Hepatocyte (in vitro differentiated cells): Measurements from ENCODE around the gene EGLN1. TPM values are rescaled to one million over a fixed set of nuclear protein-coding genes. Genes with fewer than 3 reads are reported as not detected.
A peak's percentile ranks its signal among the peaks of the same experiment; 100 is the strongest.

ENCODE experiments used
- DNase-seq: peaks from one replicate; pipeline ENCODE4 v3.0.0-alpha.2; 2016; ENCODE audit warnings: low spot score
- H2AFZ ChIP-seq: fragments of 200-600 bp; sonication (generic); 2 replicates; pipeline ENCODE4 v1.6.0; 2016; ENCODE audit warnings: antibody characterized with exemption, mild to moderate bottlenecking
- H3K27ac ChIP-seq: fragments of 200-600 bp; sonication (generic); 2 replicates; pipeline ENCODE4 v1.5.1; 2016; ENCODE audit warnings: mild to moderate bottlenecking
- H3K27me3 ChIP-seq: fragments of 200-600 bp; sonication (generic); 2 replicates; pipeline ENCODE4 v1.6.1; 2016
- H3K36me3 ChIP-seq: fragments of 200-600 bp; sonication (generic); replicated peaks from 2 replicates; pipeline ENCODE4 v1.5.1; 2016; ENCODE audit warnings: low read depth; ENCODE audit not compliant: insufficient read depth
- H3K4me1 ChIP-seq: fragments of 200-600 bp; sonication (generic); 2 replicates; pipeline ENCODE4 v1.5.1; 2016; ENCODE audit warnings: mild to moderate bottlenecking, moderate library complexity; ENCODE audit not compliant: insufficient read depth
- H3K4me2 ChIP-seq: fragments of 200-600 bp; sonication (generic); 2 replicates; pipeline ENCODE4 v1.6.0; 2016
- H3K4me3 ChIP-seq: fragments of 200-600 bp; sonication (generic); 2 replicates; pipeline ENCODE4 v1.5.1; 2016; ENCODE audit warnings: mild to moderate bottlenecking
- H3K79me2 ChIP-seq: fragments of 200-600 bp; sonication (generic); 2 replicates; pipeline ENCODE4 v1.6.0; 2017; ENCODE audit warnings: mild to moderate bottlenecking
- H3K9me2 ChIP-seq: fragments of 200-600 bp; sonication (generic); replicated peaks from 2 replicates; pipeline ENCODE4 v1.6.0; 2017; ENCODE audit warnings: mild to moderate bottlenecking; ENCODE audit not compliant: insufficient read depth
- H3K9me3 ChIP-seq: fragments of 200-600 bp; sonication (generic); 2 replicates; pipeline ENCODE4 v1.5.1; 2016; ENCODE audit warnings: low read depth, mild to moderate bottlenecking
- H4K20me1 ChIP-seq: fragments of 200-600 bp; sonication (generic); 2 replicates; pipeline ENCODE4 v1.6.0; 2016; ENCODE audit warnings: mild to moderate bottlenecking; ENCODE audit not compliant: insufficient read depth, poor library complexity, severe bottlenecking
- EZH2 ChIP-seq: fragments of 200-600 bp; sonication (generic); IDR thresholded peaks from 2 replicates; pipeline ENCODE4 v1.6.1; 2016; ENCODE audit warnings: antibody characterized with exemption, mild to moderate bottlenecking, borderline replicate concordance
- EZH2phosphoT487 ChIP-seq: fragments of 200-600 bp; sonication (generic); IDR thresholded peaks from one replicate; pipeline ENCODE4 v1.6.1; 2018; ENCODE audit warnings: antibody characterized with exemption, mild to moderate bottlenecking, low read depth, moderate library complexity; ENCODE audit not compliant: unreplicated experiment, severe bottlenecking
- WGBS: methylation state at CpG from one replicate; pipeline ENCODE4 v1.1.6; 2016; ENCODE audit warnings: low lambda C conversion rate; ENCODE audit errors: missing lambda C conversion rate; 5-methylcytosine and 5-hydroxymethylcytosine counted together
- polyA plus RNA-seq: library from polyadenylated mRNA; unstranded; fragments of >200 nt; fragmentation: Nextera tagmentation; extraction: Ambion mirVana; gene quantifications from 2 replicates; pipeline ENCODE4 v1.2.1, GENCODE V29; 2016
- total RNA-seq: library from RNA; depleted of rRNA; stranded (reverse); fragments of >200 nt; gene quantifications from 2 replicates; pipeline ENCODE4 v1.2.3, GENCODE V29; 2014
- TF ChIP-seq, protein P1 (sequence below): fragments of 200-600 bp; sonication (generic); IDR thresholded peaks from 2 replicates; pipeline ENCODE4 v1.5.1; 2016; ENCODE audit warnings: antibody characterized with exemption, mild to moderate bottlenecking; ENCODE audit not compliant: poor library complexity

The EGLN1 gene
- total and polyA plus RNA-seq, 2 experiments from 2014 or later: 20.5 to 36.5 TPM

DNA sequence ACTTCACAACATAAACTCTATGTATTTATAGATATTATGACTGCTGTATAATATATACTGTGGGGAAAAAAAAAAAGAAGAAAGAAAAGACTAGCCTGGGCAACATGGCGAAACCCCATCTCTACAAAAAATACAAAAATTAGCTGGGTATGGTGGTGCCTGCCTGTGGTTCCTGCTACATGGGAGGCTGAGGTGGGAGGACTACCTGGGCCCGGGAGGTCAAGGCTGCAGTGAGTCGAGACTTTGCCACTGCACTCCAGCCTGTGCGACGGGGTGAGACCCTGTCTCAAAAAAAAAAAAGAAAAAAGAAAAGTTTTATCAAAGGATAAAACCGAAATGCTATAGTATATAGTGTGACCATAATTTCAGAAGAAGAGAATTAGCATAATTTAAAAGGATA, 87.1 kb downstream of the EGLN1 start:
- Histone ChIP-seq H4K20me1 (peaks cover 37% of the 10 kb centered on the region), H3K27me3 (no peaks in the 10 kb centered on the region), H3K4me1 (peaks cover 43% of the 10 kb centered on the region), H3K9me2 (no peaks in the 10 kb centered on the region), H3K36me3 (no peaks in the 10 kb centered on the region), H3K4me3 (peak overlapping the region; percentile 50), H2AFZ (no peak overlapping the region), H3K27ac (no peak overlapping the region), H3K4me2 (peak overlapping the region; percentile 93), H3K79me2 (peaks cover 64% of the 10 kb centered on the region), H3K9me3 (no peaks in the 10 kb centered on the region)
- 90% methylated on average over 6 of the region's 6 CpGs for WGBS
- TF ChIP-seq EZH2 (no peak), EZH2phosphoT487 (no peak)
- TF ChIP-seq, protein P1, sequence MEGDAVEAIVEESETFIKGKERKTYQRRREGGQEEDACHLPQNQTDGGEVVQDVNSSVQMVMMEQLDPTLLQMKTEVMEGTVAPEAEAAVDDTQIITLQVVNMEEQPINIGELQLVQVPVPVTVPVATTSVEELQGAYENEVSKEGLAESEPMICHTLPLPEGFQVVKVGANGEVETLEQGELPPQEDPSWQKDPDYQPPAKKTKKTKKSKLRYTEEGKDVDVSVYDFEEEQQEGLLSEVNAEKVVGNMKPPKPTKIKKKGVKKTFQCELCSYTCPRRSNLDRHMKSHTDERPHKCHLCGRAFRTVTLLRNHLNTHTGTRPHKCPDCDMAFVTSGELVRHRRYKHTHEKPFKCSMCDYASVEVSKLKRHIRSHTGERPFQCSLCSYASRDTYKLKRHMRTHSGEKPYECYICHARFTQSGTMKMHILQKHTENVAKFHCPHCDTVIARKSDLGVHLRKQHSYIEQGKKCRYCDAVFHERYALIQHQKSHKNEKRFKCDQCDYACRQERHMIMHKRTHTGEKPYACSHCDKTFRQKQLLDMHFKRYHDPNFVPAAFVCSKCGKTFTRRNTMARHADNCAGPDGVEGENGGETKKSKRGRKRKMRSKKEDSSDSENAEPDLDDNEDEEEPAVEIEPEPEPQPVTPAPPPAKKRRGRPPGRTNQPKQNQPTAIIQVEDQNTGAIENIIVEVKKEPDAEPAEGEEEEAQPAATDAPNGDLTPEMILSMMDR: no peak
- DNase-seq: no peak

- H3K36me3 ChIP-seq: no peaks in the 10 kb centered on the region
- no peaks in the 10 kb centered on the region for H3K27me3 ChIP-seq
- H3K9me3 ChIP-seq: no peaks in the 10 kb centered on the region
- peaks cover 37% of the 10 kb centered on the region for H4K20me1 ChIP-seq
- peak overlapping the region; percentile 6 for H3K4me3 ChIP-seq
- H2AFZ ChIP-seq: no peak overlapping the region
- DNase-seq: no peak
- no peak overlapping the region for H3K27ac ChIP-seq
- H3K9me2 ChIP-seq: no peaks in the 10 kb centered on the region
- peak overlapping the region; percentile 93 for H3K4me2 ChIP-seq
- 65% methylated on average over 1 of the region's 1 CpG for WGBS
- TF ChIP-seq, protein P1: no peak
- TF ChIP-seq EZH2phosphoT487 (no peak), EZH2 (no peak)
- H3K79me2 ChIP-seq: peaks cover 56% of the 10 kb centered on the region
- peaks cover 36% of the 10 kb centered on the region for H3K4me1 ChIP-seq
Measured at GRCh38 chr1:231334079-231334666, 87.9 kb downstream of the EGLN1 start.

GRCh38 chr1:231332761-231333160, 89.3 kb downstream of the EGLN1 start:
- Histone ChIP-seq H3K4me3 (peak overlapping the region; percentile 6), H3K4me2 (peak overlapping the region; percentile 93), H3K27me3 (no peaks in the 10 kb centered on the region), H3K79me2 (peaks cover 50% of the 10 kb centered on the region), H3K36me3 (no peaks in the 10 kb centered on the region), H4K20me1 (peaks cover 37% of the 10 kb centered on the region), H3K27ac (no peak overlapping the region), H2AFZ (no peak overlapping the region), H3K4me1 (peaks cover 34% of the 10 kb centered on the region), H3K9me2 (no peaks in the 10 kb centered on the region), H3K9me3 (no peaks in the 10 kb centered on the region)
- 97% methylated on average over 1 of the region's 1 CpG for WGBS
- TF ChIP-seq, protein P1: no peak
- TF ChIP-seq EZH2 (no peak), EZH2phosphoT487 (no peak)
- no peak for DNase-seq
